Tibial nerve (tissue), 3 donors: ENCODE results near the gene HS3ST3B1.

Experiments
- POLR2A ChIP-seq, 2 donors: fragments of 450-650 bp; IDR thresholded peaks; one replicate each; pipeline ENCODE4 v1.6.1; 2017; ENCODE audit warnings: antibody characterized with exemption in 2 of 2, mild to moderate bottlenecking in 2 of 2, moderate library complexity in 2 of 2
- TF ChIP-seq, protein P1 (sequence below), 5 experiments: fragments of 200-600 bp in 3 of 5; fragments of 450-650 bp in 2 of 5; sonication (generic) in 3 of 5; IDR thresholded peaks; one replicate each; pipeline ENCODE4 v1.5.1; 2016 to 2019; ENCODE audit warnings: antibody characterized with exemption in 5 of 5, mild to moderate bottlenecking in 3 of 5, moderate library complexity in 2 of 5

DNA sequence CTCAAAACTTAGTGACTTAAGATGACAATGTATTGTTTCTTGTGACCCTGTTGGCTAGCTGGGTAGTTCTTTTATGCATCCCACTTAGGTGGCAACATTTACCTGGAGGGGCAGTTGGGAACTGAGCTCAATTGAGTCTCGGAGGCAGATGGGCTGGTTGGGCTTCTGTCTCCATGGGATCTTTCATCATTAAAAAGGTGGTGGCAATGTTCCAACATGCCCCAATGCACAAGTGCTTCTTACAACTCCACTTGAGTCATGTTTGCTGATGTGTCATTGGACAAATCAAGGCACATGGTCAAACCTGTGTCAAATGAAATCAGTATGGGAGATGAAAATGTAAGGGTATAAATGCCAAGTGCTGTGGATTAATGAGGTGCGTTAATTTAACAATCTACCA lies 11.7 kb upstream of the HS3ST3B1 start:
- TF ChIP-seq, protein P1, sequence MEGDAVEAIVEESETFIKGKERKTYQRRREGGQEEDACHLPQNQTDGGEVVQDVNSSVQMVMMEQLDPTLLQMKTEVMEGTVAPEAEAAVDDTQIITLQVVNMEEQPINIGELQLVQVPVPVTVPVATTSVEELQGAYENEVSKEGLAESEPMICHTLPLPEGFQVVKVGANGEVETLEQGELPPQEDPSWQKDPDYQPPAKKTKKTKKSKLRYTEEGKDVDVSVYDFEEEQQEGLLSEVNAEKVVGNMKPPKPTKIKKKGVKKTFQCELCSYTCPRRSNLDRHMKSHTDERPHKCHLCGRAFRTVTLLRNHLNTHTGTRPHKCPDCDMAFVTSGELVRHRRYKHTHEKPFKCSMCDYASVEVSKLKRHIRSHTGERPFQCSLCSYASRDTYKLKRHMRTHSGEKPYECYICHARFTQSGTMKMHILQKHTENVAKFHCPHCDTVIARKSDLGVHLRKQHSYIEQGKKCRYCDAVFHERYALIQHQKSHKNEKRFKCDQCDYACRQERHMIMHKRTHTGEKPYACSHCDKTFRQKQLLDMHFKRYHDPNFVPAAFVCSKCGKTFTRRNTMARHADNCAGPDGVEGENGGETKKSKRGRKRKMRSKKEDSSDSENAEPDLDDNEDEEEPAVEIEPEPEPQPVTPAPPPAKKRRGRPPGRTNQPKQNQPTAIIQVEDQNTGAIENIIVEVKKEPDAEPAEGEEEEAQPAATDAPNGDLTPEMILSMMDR (IDR thresholded peaks at IDR 0.05), result no peak
- no peak for TF ChIP-seq POLR2A (IDR thresholded peaks at IDR 0.05)
